Measurements from ENCODE around the gene LDHAL6B.

Gene LDHAL6B

DNA sequence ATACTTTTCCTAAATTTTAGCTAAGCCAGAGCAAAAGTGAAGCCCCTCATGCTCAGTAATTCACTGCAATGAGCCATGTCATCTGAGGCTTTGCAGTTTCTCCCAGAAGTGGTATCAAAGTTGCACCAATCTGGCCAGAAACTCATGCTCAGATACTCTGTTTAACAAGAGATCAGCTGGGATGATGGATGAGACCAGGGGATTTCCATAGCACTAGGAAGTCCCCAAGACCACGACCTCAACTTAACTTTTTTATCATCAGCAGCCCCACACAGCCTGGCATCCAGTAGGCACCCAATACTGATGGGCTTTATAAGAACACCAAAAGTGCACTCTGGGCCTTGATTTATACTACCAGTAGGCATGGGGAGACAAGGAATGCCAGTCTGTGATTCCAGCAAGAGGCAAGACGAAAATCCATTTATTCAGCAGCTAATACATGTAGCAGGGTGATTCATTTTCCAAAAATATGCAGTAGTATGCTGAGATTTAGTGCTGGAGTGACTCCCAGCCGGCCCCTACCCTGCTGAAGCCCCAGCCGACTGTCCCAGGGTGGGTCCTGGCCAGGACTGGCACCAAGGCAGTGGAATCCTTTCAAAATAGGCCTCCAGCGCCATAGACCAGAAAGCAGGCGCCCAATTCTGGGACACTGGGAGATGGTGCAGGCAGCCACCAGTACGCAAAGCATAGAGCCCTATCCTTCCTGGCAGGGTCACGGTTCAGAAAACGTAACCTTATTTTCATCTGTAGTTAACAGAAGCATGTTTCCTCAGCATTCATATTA lies 612 bp upstream of the LDHAL6B start:
- H3K9me3 ChIP-seq = no peaks in the 10 kb centered on the region
- H3K36me3 ChIP-seq = peaks cover 82 to 94% (median 94%) of the 10 kb centered on the region in 3 donors
- DNase-seq = no peak
- no peak overlapping the region for H3K27ac ChIP-seq
- no peaks in the 10 kb centered on the region for H3K4me1 ChIP-seq
- TF ChIP-seq, protein P1, sequence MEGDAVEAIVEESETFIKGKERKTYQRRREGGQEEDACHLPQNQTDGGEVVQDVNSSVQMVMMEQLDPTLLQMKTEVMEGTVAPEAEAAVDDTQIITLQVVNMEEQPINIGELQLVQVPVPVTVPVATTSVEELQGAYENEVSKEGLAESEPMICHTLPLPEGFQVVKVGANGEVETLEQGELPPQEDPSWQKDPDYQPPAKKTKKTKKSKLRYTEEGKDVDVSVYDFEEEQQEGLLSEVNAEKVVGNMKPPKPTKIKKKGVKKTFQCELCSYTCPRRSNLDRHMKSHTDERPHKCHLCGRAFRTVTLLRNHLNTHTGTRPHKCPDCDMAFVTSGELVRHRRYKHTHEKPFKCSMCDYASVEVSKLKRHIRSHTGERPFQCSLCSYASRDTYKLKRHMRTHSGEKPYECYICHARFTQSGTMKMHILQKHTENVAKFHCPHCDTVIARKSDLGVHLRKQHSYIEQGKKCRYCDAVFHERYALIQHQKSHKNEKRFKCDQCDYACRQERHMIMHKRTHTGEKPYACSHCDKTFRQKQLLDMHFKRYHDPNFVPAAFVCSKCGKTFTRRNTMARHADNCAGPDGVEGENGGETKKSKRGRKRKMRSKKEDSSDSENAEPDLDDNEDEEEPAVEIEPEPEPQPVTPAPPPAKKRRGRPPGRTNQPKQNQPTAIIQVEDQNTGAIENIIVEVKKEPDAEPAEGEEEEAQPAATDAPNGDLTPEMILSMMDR (IDR thresholded peaks at IDR 0.05) = no peak
- H3K4me3 ChIP-seq = no peak overlapping the region
- intact Hi-C loops (cut with DNase I; ENCODE audit: low total_unique reads) = no loop called here
- no peaks in the 10 kb centered on the region for H3K27me3 ChIP-seq

DNA sequence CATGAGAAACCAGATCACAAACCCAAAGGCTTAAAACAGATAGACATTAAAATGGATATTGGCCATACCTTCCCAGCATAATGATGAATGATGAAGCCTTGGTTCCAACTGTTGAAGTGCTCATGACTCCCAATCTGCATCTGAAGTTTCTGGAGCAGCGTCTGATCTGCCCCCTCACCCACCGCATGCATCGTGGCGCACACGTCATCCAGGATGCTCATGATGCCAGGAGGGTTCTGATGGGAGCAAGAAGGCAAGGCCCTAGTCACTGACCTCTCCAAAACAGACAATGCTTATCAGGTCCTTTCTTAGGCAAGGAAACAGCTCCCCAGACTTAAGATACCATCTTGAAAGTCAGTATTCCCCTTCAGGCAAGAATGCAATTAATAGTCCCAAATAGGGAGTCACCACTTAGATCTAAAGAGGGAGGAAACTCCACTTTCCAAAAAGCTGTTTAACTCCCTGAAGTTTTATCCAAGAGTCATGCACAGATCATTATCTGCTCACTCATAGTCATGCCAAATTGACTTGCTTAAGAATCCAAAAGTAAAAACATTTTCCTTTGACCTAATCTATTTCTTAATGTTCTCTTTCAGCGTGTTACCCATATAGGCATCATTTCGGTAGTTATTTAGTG lies 2.1 kb downstream of the LDHAL6B start:
- H3K27me3 ChIP-seq = no peaks in the 10 kb centered on the region
- TF ChIP-seq, protein P1 (IDR thresholded peaks at IDR 0.05) = no peak
- no peak overlapping the region for H3K27ac ChIP-seq
- intact Hi-C loops (cut with DNase I; ENCODE audit: low total_unique reads) = no loop called here
- H3K9me3 ChIP-seq = no peaks in the 10 kb centered on the region
- H3K4me1 ChIP-seq = no peaks in the 10 kb centered on the region
- DNase-seq = no peak
- peaks cover 75 to 82% (median 76%) of the 10 kb centered on the region in 3 donors for H3K36me3 ChIP-seq
- H3K4me3 ChIP-seq = no peak overlapping the region

DNA sequence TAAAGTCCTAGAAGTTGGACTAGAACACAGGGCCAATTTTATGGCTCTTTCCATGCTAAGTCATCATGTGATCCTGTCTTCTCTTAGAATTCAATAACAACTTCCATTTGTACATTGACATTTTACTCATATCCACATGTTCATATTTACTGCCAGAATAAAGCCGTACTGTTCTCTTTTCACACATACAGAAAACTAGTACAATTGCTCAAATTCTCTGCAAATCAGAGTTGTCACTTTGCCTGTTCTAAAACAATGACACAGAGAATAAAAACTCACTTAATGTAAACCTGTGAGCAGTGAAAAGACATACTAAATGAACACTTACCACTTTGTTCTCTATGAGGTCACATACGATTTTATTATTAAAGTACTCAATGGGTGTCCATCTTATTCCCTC lies 3.5 kb downstream of the LDHAL6B start:
- H3K27ac ChIP-seq = no peak overlapping the region
- intact Hi-C loops (cut with DNase I; ENCODE audit: low total_unique reads) = no loop called here
- DNase-seq = no peak
- peaks cover 72 to 80% (median 76%) of the 10 kb centered on the region in 3 donors for H3K36me3 ChIP-seq
- H3K4me3 ChIP-seq = no peak overlapping the region
- TF ChIP-seq, protein P1 (IDR thresholded peaks at IDR 0.05) = no peak
- H3K27me3 ChIP-seq = no peaks in the 10 kb centered on the region
- no peaks in the 10 kb centered on the region for H3K4me1 ChIP-seq
- H3K9me3 ChIP-seq = no peaks in the 10 kb centered on the region

DNA sequence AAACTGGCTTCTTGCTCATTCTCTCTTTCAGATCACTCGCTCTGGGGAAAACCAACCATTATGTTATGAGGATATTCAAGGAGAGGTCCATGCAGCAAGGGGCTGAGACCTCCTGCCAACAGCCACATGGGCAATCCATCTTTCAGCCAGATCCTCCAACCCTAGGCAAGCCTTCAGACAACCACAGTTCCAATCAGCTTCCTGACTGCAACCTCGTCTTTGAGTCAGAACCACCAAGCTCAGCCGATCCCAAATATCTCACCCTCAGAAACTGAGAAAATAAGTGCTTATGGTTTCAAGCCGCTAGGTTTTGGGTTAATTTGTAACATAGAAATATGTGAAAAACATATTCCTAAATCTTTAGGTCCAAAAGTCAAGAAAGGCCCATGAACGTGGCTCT lies 10.3 kb downstream of the LDHAL6B start:
- DNase-seq = no peak
- Histone ChIP-seq H3K9me3 (no peaks in the 10 kb centered on the region), H3K4me1 (peaks cover 0 to 30% (median 3%) of the 10 kb centered on the region in 4 donors), H3K36me3 (peaks cover 47 to 62% (median 50%) of the 10 kb centered on the region in 3 donors), H3K4me3 (no peak overlapping the region), H3K27ac (no peak overlapping the region), H3K27me3 (no peaks in the 10 kb centered on the region)
- TF ChIP-seq, protein P1 (IDR thresholded peaks at IDR 0.05) = no peak
- intact Hi-C loops (cut with DNase I; ENCODE audit: low total_unique reads) = no loop called here

DNA sequence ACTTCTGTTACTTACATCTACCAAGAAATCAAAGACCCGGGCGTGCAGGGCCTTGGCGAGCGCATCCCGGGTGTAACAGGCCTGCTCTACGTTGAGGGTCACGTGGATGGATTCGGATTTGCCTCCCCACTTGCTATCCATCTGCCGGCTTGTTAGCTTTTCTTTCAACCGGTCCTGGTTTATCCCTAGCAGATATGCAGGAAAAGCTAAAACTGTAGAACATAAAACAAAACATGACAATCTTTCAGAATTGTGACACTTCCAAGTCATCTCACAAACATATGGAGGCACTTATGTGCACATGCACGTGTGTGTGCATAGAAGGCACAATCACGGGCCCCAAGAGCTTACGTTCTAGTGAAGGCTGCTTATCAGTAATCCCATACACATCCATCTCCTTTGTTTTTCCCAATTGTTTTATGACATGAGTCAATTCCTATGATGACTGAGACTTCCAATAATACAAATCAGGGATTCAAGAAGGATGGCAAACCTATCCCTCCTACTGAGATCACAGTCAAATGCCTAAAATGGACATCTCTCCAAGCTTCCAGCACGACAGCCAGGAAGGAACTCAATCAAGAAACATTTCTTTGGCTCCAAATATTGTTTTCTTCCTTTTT lies 11.3 kb downstream of the LDHAL6B start:
- Histone ChIP-seq H3K4me3 (no peak overlapping the region), H3K4me1 (peaks cover 0 to 41% (median 13%) of the 10 kb centered on the region in 4 donors), H3K27me3 (no peaks in the 10 kb centered on the region), H3K27ac (peak overlapping the region; percentile 36 to 47), H3K36me3 (peaks cover 43 to 59% (median 54%) of the 10 kb centered on the region in 3 donors), H3K9me3 (no peaks in the 10 kb centered on the region)
- TF ChIP-seq, protein P1 (IDR thresholded peaks at IDR 0.05) = no peak
- intact Hi-C loops (cut with DNase I; ENCODE audit: low total_unique reads) = no loop called here
- DNase-seq = no peak
